ENCODE data around the gene EHMT2. TPM values are rescaled to one million over a fixed set of nuclear protein-coding genes. Genes with fewer than 3 reads are reported as not detected.

The EHMT2 gene
- total and polyA plus RNA-seq, 2 of the 8 experiments (the other 6 are each of a cell fraction or from before 2014, with no cell fraction given) = 125 to 177 TPM

GRCh38 chr6:31915756-31916155, 18.3 kb upstream of the EHMT2 start (continued):
- TF ChIP-seq CHD7 (IDR thresholded peaks at IDR 0.05; ENCODE audit: insufficient replicate concordance, low read length) = no peak
- TF ChIP-seq POLR2AphosphoS5 (IDR thresholded peaks at IDR 0.05; ENCODE audit: low read depth, low read length) = no peak
- no peak for TF ChIP-seq SIRT6 (IDR thresholded peaks at IDR 0.05; ENCODE audit: low read length)
- no peak for TF ChIP-seq ASH2L (IDR thresholded peaks at IDR 0.05; ENCODE audit: low read length)
- no peak for TF ChIP-seq CBX5 (IDR thresholded peaks at IDR 0.05; ENCODE audit: low read depth, low read length)
- no peak for TF ChIP-seq BACH1 (IDR thresholded peaks at IDR 0.05; ENCODE audit: low read length)

All from H1 (cell line).